ENCODE measurements around the gene AKAP13. TPM values are rescaled to one million over a fixed set of nuclear protein-coding genes. Genes with fewer than 3 reads are reported as not detected.

Gene AKAP13
- total and polyA plus RNA-seq, 2 of the 13 experiments (the other 11 are each of a cell fraction or from before 2014, with no cell fraction given), result 6.7 to 27.1 TPM

GRCh38 chr15:85559530-85559929 lies 179.1 kb downstream of the AKAP13 start:
- DNase-seq (ENCODE audit: low spot score) (no peak), ATAC-seq (no peak), FAIRE-seq (no peak)
- ChIA-PET CTCF (ENCODE audit: low intra/inter-chr PET ratio, low total read pairs) (no interaction called here), POLR2A (no interaction called here)
- no peak overlapping the region for H3K27ac ChIP-seq (ENCODE audit: extremely low read length, insufficient read depth, low read length)
- no peak overlapping the region for H2AFZ ChIP-seq (ENCODE audit: low read length)
- no peaks in the 10 kb centered on the region for H3K79me2 ChIP-seq (ENCODE audit: insufficient read depth, low read length)
- 96% methylated on average over 7 of the region's 7 CpGs for WGBS (ENCODE audit: low lambda C conversion rate)
- no peak overlapping the region for H3K4me3 ChIP-seq (replicated peaks in 1 of 3; ENCODE audit: insufficient read depth in 1 of 3, low read depth in 2 of 3, low read length in 3 of 3)
- intact Hi-C loops (cut with micrococcal nuclease; ENCODE audit: unreplicated experiment) (no loop called here), in situ Hi-C loops (cut with HindIII; ENCODE audit: extremely low pct_ligation_motif_present, low pct_unique_long_range_greater_than_20kb) (no loop called here)
- no peaks in the 10 kb centered on the region for H4K20me1 ChIP-seq (ENCODE audit: insufficient read depth, low read length)
- peaks cover 12% of the 10 kb centered on the region for H3K4me1 ChIP-seq (ENCODE audit: insufficient read depth, low read length)
- H3K36me3 ChIP-seq (replicated peaks in 1 of 2; ENCODE audit: control insufficient read depth in 1 of 2, insufficient read depth in 2 of 2, low read length in 2 of 2), result no peaks in the 10 kb centered on the region; a peak in 2 of 5 replicates
- no peak overlapping the region for H3K9ac ChIP-seq (ENCODE audit: insufficient read depth, low read depth, low read length)
- no peak for TF ChIP-seq CCDC6 (CRISPR knock-in tag; IDR thresholded peaks at IDR 0.05)
- no peak for TF ChIP-seq AHR (CRISPR knock-in tag; IDR thresholded peaks at IDR 0.05)
- H3K9me3 ChIP-seq (ENCODE audit: low read length), result no peaks in the 10 kb centered on the region
- no TSS peak for BruUV-seq (replicated peaks)
- no peak overlapping the region for H3K4me2 ChIP-seq (ENCODE audit: low read depth, low read length)
- H3K27me3 ChIP-seq (ENCODE audit: control insufficient read depth in 1 of 2, insufficient read depth in 2 of 2, low read length in 2 of 2), result no peaks in the 10 kb centered on the region; a peak in 1 of 5 replicates

GRCh38 chr15:85562824-85563223 lies 182.4 kb downstream of the AKAP13 start:
- WGBS (ENCODE audit: low lambda C conversion rate), result 95% methylated on average over 6 of the region's 6 CpGs
- Histone ChIP-seq H3K4me3 (replicated peaks in 1 of 3; ENCODE audit: insufficient read depth in 1 of 3, low read depth in 2 of 3, low read length in 3 of 3) (no peak overlapping the region), H2AFZ (ENCODE audit: low read length) (no peak overlapping the region), H3K9ac (ENCODE audit: insufficient read depth, low read depth, low read length) (no peak overlapping the region), H3K4me2 (ENCODE audit: low read depth, low read length) (0 out of 2 replicates have a peak overlapping the region, but pooled peaks have one; percentile 6), H3K27me3 (ENCODE audit: control insufficient read depth in 1 of 2, insufficient read depth in 2 of 2, low read length in 2 of 2) (no peaks in the 10 kb centered on the region; a peak in 1 of 5 replicates), H3K9me3 (ENCODE audit: low read length) (no peaks in the 10 kb centered on the region), H4K20me1 (ENCODE audit: insufficient read depth, low read length) (no peaks in the 10 kb centered on the region), H3K27ac (ENCODE audit: extremely low read length, insufficient read depth, low read length) (no peak overlapping the region), H3K36me3 (replicated peaks in 1 of 2; ENCODE audit: control insufficient read depth in 1 of 2, insufficient read depth in 2 of 2, low read length in 2 of 2) (no peaks in the 10 kb centered on the region), H3K4me1 (ENCODE audit: insufficient read depth, low read length) (peaks cover 12% of the 10 kb centered on the region), H3K79me2 (ENCODE audit: insufficient read depth, low read length) (no peaks in the 10 kb centered on the region)
- TF ChIP-seq ZNF577 (CRISPR knock-in tag; IDR thresholded peaks at IDR 0.05; ENCODE audit: borderline replicate concordance, low read depth), result no peak
- TF ChIP-seq ATM (IDR thresholded peaks at IDR 0.05; ENCODE audit: borderline replicate concordance), result no peak
- no peak for TF ChIP-seq HNRNPH1 (optimal IDR thresholded peaks at IDR 0.05; ENCODE audit: low read depth, low read length)
- no peak for TF ChIP-seq ZMYM3 (CRISPR knock-in tag; IDR thresholded peaks at IDR 0.05)
- in situ Hi-C loops (cut with HindIII; ENCODE audit: extremely low pct_ligation_motif_present, low pct_unique_long_range_greater_than_20kb), result no loop called here
- ATAC-seq (no peak), DNase-seq (ENCODE audit: low spot score) (no peak), FAIRE-seq (no peak)
- ChIA-PET POLR2A (no interaction called here), CTCF (ENCODE audit: low intra/inter-chr PET ratio, low total read pairs) (no interaction called here)
- intact Hi-C loops (cut with micrococcal nuclease; ENCODE audit: unreplicated experiment), result no loop called here
- no TSS peak for BruUV-seq (replicated peaks)
